ENCODE data around the gene C20orf144.
A peak's percentile ranks its signal among the peaks of the same experiment; 100 is the strongest.
"Not testable (repeated sequence)": the region's sequence is repeated elsewhere in the genome, so short reads cannot be mapped to it uniquely, and the experiment has no call there.

C20orf144 gene

DNA sequence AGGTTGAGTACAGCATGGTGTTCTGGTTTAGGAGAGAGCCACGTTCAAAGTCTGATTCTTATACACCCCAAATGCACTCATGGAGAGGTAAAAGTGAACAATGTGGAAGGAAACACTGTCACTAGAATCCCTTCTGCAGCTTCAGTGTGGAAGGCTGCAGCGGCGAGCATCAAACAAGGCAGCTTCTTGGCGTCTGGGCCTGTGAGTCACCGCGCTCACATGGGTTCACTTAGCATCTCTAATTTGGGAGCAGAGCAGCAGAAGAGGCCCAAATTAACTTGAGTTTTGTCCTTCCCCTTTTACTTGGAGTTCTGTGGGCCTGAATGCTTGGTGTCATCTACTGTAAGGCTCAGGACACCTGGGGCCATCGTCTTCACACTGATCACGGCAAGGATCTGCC lies 35.0 kb downstream of the C20orf144 start:
- peak; percentile 82 for DNase-seq (ENCODE audit: low spot score)

DNA sequence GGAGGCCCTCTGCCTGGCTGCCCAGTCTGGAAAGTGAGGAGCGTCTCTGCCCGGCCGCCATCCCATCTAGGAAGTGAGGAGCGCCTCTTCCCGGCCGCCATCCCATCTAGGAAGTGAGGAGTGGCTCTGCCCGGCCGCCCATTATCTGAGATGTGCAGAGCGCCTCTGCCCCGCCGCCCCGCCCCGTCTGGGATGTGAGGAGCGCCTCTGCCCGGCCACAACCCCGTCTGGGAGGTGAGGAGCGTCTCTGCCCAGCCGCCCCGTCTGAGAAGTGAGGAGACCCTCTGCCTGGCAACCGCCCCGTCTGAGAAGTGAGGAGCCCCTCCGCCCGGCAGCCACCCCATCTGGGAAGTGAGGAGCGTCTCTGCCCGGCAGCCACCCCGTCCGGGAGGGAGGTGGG lies 36.8 kb downstream of the C20orf144 start:
- DNase-seq (ENCODE audit: low spot score), result not testable (repeated sequence)

GRCh38 chr20:33700696-33701441 lies 38.7 kb downstream of the C20orf144 start:
- not testable (repeated sequence) for DNase-seq (ENCODE audit: low spot score)

DNA sequence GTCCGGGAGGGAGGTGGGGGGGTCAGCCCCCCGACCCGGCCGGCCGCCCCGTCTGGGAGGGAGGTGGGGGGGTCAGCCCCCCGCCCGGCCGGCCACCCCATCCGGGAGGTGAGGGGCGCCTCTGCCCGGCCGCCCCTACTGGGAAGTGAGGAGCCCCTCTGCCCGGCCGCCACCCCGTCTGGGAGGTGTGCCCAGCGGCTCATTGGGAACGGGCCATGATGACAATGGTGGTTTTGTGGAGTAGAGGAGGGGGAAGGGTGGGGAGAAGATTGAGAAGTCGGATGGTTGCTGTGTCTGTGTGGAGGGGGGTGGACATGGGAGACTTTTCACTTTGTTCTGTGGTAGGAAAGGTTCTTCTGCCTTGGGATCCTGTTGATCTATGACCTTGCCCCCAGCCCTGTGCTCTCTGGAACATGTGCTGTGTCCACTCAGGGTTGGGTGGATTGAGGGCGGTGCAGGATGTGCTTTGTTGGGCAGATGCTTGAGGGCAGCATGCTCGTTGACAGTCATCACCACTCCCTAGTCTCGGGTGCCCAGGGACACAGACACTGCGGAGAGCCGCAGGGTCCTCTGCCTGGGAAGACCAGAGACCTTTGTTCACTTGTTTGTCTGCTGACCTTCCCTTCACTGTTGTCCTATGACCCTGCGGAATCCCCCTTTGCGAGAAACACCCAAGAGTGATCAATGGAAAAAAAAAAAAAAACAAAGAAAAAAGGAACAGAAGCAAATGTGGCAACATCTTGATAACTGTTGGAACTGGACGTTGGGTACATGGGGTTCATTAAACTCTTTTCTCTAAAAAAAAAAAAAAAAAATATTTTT lies 39.7 kb downstream of the C20orf144 start:
- no peak for DNase-seq (ENCODE audit: low spot score)

- no peak for DNase-seq (ENCODE audit: low spot score)
These were observed 40.7 kb downstream of the C20orf144 start for GRCh38 chr20:33702861-33703260.

DNA sequence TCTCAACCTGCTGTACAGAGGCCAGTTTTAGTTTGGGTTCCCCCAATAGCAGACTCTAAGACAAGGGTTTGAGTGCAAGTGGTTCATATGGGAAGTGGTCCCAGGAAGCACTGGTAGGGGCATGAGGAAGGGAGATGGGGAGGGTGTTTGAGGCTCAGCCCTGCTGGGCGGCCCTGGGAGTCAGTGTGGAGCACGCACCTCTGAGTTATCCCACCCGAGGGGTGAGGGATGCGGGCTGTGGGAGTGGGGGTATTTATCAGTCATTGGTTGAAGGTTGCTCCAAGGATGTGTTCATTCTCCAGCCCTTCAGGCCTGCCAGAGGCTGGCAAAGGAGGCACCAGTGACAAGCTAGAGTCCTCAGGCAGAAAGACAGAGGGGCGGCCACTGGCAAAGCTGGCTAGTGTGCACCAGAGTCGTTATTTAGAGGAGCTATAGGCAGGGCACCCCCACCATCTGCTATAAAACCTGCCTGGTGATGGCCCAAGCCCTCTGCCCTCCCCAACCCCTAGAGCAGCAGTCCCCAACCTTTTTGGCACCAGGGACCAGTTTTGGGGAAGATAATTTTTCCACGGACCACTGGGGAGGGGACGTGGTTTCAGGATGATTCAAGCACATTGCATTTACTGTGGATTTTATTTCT lies 41.5 kb downstream of the C20orf144 start:
- no peak for DNase-seq (ENCODE audit: low spot score)

DNA sequence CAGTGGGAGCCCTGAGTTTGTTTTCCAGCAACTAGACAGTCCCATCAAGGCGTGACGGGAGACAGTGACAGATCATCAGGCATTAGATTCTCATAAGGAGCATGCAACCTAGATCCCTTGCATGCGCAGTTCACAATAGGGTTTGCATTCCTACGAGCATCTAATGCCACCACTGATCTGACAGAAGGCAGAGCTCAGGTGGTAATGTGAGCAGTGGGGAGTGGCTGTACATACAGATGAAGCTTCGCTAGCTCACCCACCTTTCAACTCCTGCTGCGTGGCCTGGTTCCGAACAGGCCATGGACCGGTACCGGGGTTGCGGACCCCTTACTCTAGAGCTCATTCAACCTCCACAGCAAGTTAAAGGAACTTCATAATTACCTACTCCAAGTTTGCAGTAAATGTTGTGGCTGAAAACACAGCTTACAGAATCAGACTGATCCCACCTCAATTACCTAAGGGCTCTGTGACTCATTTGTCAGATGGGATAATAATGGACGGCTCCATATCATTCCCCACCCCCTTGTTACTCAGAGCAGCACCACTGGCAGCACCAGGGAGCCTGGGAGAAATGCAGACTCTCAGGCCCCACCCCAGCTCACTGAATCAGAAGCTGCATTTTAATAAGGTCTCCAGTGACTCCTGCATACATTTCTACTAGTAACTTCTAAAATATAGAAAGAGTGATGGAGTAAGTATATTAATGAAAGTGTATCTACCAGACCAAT lies 42.2 kb downstream of the C20orf144 start:
- DNase-seq (ENCODE audit: low spot score), result no peak

DNA sequence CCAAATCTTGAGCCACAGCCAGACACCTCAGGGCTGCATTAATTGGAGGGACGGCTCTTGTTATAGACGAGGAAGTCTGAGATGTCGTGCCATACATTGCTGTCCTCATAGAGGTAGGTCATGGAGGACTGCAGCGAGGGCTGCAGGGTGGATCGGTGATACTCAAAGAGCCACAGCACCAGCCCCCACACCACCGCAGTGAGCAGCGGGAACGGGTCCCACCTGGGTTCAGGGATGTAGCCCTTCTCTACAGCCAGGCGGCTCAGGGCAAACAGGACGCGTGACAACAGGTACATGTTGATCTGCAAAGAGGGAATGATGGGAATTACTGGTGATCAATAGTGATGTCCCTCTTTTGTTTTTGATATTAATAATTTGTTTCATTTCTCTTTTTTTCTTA lies 45.5 kb downstream of the C20orf144 start:
- no peak for DNase-seq (ENCODE audit: low spot score)

DNA sequence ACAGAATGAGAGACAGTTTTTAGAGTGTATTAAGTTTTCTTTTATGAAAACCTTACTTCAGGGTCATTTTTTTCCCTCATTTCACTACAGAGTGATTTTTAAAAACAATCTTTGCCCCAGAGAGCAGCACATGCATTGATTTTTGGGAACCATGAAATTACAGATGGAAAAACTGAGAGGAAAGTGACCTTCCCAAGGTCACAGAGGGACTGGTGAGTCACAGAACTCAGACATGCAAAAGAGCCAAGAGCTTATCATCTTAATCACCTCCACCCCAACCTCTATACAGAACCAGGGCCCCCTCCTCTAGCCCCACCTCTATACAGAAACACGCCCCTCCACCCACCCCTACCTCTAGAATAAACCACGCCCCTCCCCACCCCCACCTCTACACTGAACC lies 47.3 kb downstream of the C20orf144 start:
- no peak for DNase-seq (ENCODE audit: low spot score)

- DNase-seq (ENCODE audit: low spot score), result no peak
These were observed 47.9 kb downstream of the C20orf144 start for GRCh38 chr20:33709905-33710541.

GRCh38 chr20:33710681-33711445 lies 48.7 kb downstream of the C20orf144 start:
- DNase-seq (ENCODE audit: low spot score), result no peak

- DNase-seq (ENCODE audit: low spot score), result no peak
These were observed 49.3 kb downstream of the C20orf144 start for GRCh38 chr20:33711446-33711738.

All from GM03348 (cell line).